ENCODE results near the gene GLS. TPM values are rescaled to one million over a fixed set of nuclear protein-coding genes. Genes with fewer than 3 reads are reported as not detected.
"Not testable (repeated sequence)": the region's sequence is repeated elsewhere in the genome, so short reads cannot be mapped to it uniquely, and the experiment has no call there.

GLS gene
- total and polyA plus RNA-seq, 4 donors, result 59.4 to 425 (median 227) TPM

GRCh38 chr2:190849774-190850173 lies 30.8 kb upstream of the GLS start:
- intact Hi-C loops (cut with DNase I), result loop anchor here (5.0 kb wide), 2 partner anchors 38 to 163 kb away; partner anchors contain the start of gene STAT1 (in 1 of the 2)
- DNase-seq (peak; percentile 72 to 82), ATAC-seq (ENCODE audit: low FRiP score) (no peak)
- 29 to 33% methylated on average over 2 of the region's 2 CpGs for WGBS, 2 donors
- Histone ChIP-seq H3K36me3 (ENCODE audit: control insufficient read depth in 1 of 2, insufficient read depth in 2 of 2, low read length in 1 of 2) (no peaks in the 10 kb centered on the region), H3K9me3 (ENCODE audit: control insufficient read depth, low read length) (no peaks in the 10 kb centered on the region), H3K27me3 (ENCODE audit: control insufficient read depth in 1 of 2, insufficient read depth in 2 of 2, low read length in 1 of 2) (no peaks in the 10 kb centered on the region), H3K27ac (ENCODE audit: low read depth in 1 of 2, low read length in 2 of 2) (no peak overlapping the region), H3K4me1 (ENCODE audit: control insufficient read depth in 1 of 2, insufficient read depth in 2 of 2, low read length in 2 of 2) (peaks cover 0 to 9% of the 10 kb centered on the region in 2 donors), H3K4me3 (ENCODE audit: low read length in 2 of 2) (no peak overlapping the region)

GRCh38 chr2:190853022-190853421 lies 27.6 kb upstream of the GLS start:
- H3K27me3 ChIP-seq (ENCODE audit: control insufficient read depth in 1 of 2, insufficient read depth in 2 of 2, low read length in 1 of 2); ATAC-seq (ENCODE audit: low FRiP score); H3K9me3 ChIP-seq (ENCODE audit: control insufficient read depth, low read length); H3K36me3 ChIP-seq (ENCODE audit: control insufficient read depth in 1 of 2, insufficient read depth in 2 of 2, low read length in 1 of 2); H3K4me3 ChIP-seq (ENCODE audit: low read length in 2 of 2); H3K27ac ChIP-seq (ENCODE audit: low read depth in 1 of 2, low read length in 2 of 2); DNase-seq: not testable (repeated sequence)
- 84 to 100% methylated on average over 4 of the region's 4 CpGs for WGBS, 2 donors
- intact Hi-C loops (cut with DNase I), result loop anchor here in 1 of 2 donors (5.0 kb wide), 1 partner anchor 34 kb away; no protein-coding TSS in a partner anchor
- peaks cover 0 to 10% of the 10 kb centered on the region in 2 donors for H3K4me1 ChIP-seq (ENCODE audit: control insufficient read depth in 1 of 2, insufficient read depth in 2 of 2, low read length in 2 of 2)

GRCh38 chr2:190853531-190854383 lies 26.9 kb upstream of the GLS start:
- ATAC-seq (ENCODE audit: low FRiP score), result no peak

DNA sequence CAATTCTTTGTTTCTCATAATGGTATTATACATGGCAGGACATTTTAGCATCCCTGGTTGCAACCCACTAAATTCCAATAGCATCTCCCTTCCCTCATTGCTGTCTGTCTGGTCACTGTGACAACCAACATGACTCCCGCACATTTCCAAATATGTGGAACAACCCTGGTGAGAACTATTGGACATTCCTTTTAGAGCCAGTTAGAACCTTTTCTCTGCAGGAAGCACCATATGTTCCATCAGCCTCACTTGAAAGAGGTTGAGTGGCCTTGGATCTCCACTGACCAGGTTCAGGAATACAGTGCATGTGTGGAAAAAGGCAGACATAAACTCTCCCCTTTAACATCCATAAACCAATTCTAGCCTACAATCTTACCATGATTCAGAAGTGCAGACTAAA lies 25.9 kb upstream of the GLS start:
- Histone ChIP-seq H3K27ac (ENCODE audit: low read depth in 1 of 2, low read length in 2 of 2) (peak overlapping the region in 1 of 2 donors; percentile 33), H3K36me3 (ENCODE audit: control insufficient read depth in 1 of 2, insufficient read depth in 2 of 2, low read length in 1 of 2) (no peaks in the 10 kb centered on the region), H3K27me3 (ENCODE audit: control insufficient read depth in 1 of 2, insufficient read depth in 2 of 2, low read length in 1 of 2) (no peaks in the 10 kb centered on the region), H3K4me3 (ENCODE audit: low read length in 2 of 2) (no peak overlapping the region), H3K4me1 (ENCODE audit: control insufficient read depth in 1 of 2, insufficient read depth in 2 of 2, low read length in 2 of 2) (peaks cover 2 to 12% of the 10 kb centered on the region in 2 donors), H3K9me3 (ENCODE audit: control insufficient read depth, low read length) (no peaks in the 10 kb centered on the region)
- intact Hi-C loops (cut with DNase I), result loop anchor here in 1 of 2 donors (5.0 kb wide), 1 partner anchor 33 kb away; no protein-coding TSS in a partner anchor
- DNase-seq (no peak), ATAC-seq (ENCODE audit: low FRiP score) (no peak)
- WGBS, 2 donors, result 78 to 81% methylated on average over 1 of the region's 1 CpG

More at GRCh38 chr2:190853531-190854383, 26.9 kb upstream of the GLS start:
- no peaks in the 10 kb centered on the region for H3K27me3 ChIP-seq (ENCODE audit: control insufficient read depth in 1 of 2, insufficient read depth in 2 of 2, low read length in 1 of 2)
- no peak overlapping the region for H3K27ac ChIP-seq (ENCODE audit: low read depth in 1 of 2, low read length in 2 of 2)
- DNase-seq, result no peak
- no peaks in the 10 kb centered on the region for H3K9me3 ChIP-seq (ENCODE audit: control insufficient read depth, low read length)
- intact Hi-C loops (cut with DNase I), result loop anchor here in 1 of 2 donors (5.0 kb wide), 1 partner anchor 34 kb away; no protein-coding TSS in a partner anchor
- H3K4me3 ChIP-seq (ENCODE audit: low read length in 2 of 2), result no peak overlapping the region
- no peaks in the 10 kb centered on the region for H3K36me3 ChIP-seq (ENCODE audit: control insufficient read depth in 1 of 2, insufficient read depth in 2 of 2, low read length in 1 of 2)
- peaks cover 0 to 10% of the 10 kb centered on the region in 2 donors for H3K4me1 ChIP-seq (ENCODE audit: control insufficient read depth in 1 of 2, insufficient read depth in 2 of 2, low read length in 2 of 2)
- 4 to 5% methylated on average over 2 of the region's 2 CpGs for WGBS, 2 donors

GRCh38 chr2:190855245-190855644 lies 25.4 kb upstream of the GLS start:
- 95 to 97% methylated on average over 4 of the region's 4 CpGs for WGBS, 2 donors
- ATAC-seq (ENCODE audit: low FRiP score) (no peak), DNase-seq (no peak)
- intact Hi-C loops (cut with DNase I), result no loop called here
- no peak overlapping the region for H3K4me3 ChIP-seq (ENCODE audit: low read length in 2 of 2)
- H3K27ac ChIP-seq (ENCODE audit: low read depth in 1 of 2, low read length in 2 of 2), result no peak overlapping the region
- no peaks in the 10 kb centered on the region for H3K9me3 ChIP-seq (ENCODE audit: control insufficient read depth, low read length)
- H3K27me3 ChIP-seq (ENCODE audit: control insufficient read depth in 1 of 2, insufficient read depth in 2 of 2, low read length in 1 of 2), result no peaks in the 10 kb centered on the region
- H3K36me3 ChIP-seq (ENCODE audit: control insufficient read depth in 1 of 2, insufficient read depth in 2 of 2, low read length in 1 of 2), result no peaks in the 10 kb centered on the region
- peaks cover 5 to 15% of the 10 kb centered on the region in 2 donors for H3K4me1 ChIP-seq (ENCODE audit: control insufficient read depth in 1 of 2, insufficient read depth in 2 of 2, low read length in 2 of 2)

DNA sequence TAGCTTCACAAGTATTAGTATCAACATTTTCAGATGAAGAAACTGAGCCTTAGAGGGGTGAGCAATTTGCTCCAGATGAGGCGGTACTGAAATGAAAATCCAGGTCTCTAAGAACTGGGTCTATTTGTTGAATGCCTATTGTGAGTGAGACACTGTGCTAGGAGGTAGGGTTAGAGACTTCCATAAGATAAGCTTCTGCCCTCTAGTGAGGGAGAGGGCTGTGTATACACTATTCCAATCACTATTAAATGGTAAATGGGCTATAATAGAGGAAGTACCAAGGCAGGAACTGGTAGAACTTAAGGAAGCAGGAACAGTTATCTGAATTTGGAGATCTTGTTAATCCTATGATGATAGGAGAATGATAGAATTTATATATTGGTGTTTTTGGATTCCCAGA lies 23.6 kb upstream of the GLS start:
- 99 to 100% methylated on average over 1 of the region's 1 CpG for WGBS, 2 donors

GRCh38 chr2:190858817-190859216 lies 21.8 kb upstream of the GLS start:
- peak overlapping the region in 1 of 2 donors; percentile 20 for H3K4me3 ChIP-seq (ENCODE audit: low read length in 2 of 2)
- peak overlapping the region in 1 of 2 donors; percentile 82 for H3K27ac ChIP-seq (ENCODE audit: low read depth in 1 of 2, low read length in 2 of 2)
- WGBS, 2 donors, result 7 to 13% methylated on average over 6 of the region's 6 CpGs
- no peaks in the 10 kb centered on the region for H3K27me3 ChIP-seq (ENCODE audit: control insufficient read depth in 1 of 2, insufficient read depth in 2 of 2, low read length in 1 of 2)
- ATAC-seq (ENCODE audit: low FRiP score) (no peak), DNase-seq (no peak)
- intact Hi-C loops (cut with DNase I), result no loop called here
- H3K4me1 ChIP-seq (ENCODE audit: control insufficient read depth in 1 of 2, insufficient read depth in 2 of 2, low read length in 2 of 2), result peaks cover 6 to 21% of the 10 kb centered on the region in 2 donors
- H3K9me3 ChIP-seq (ENCODE audit: control insufficient read depth, low read length), result no peaks in the 10 kb centered on the region
- no peaks in the 10 kb centered on the region for H3K36me3 ChIP-seq (ENCODE audit: control insufficient read depth in 1 of 2, insufficient read depth in 2 of 2, low read length in 1 of 2)

More for the DNA sequence above, 23.6 kb upstream of the GLS start:
- H3K4me1 ChIP-seq (ENCODE audit: control insufficient read depth in 1 of 2, insufficient read depth in 2 of 2, low read length in 2 of 2), result peaks cover 6 to 16% of the 10 kb centered on the region in 2 donors
- no peak overlapping the region for H3K27ac ChIP-seq (ENCODE audit: low read depth in 1 of 2, low read length in 2 of 2)
- no peaks in the 10 kb centered on the region for H3K9me3 ChIP-seq (ENCODE audit: control insufficient read depth, low read length)
- intact Hi-C loops (cut with DNase I), result no loop called here
- no peaks in the 10 kb centered on the region for H3K36me3 ChIP-seq (ENCODE audit: control insufficient read depth in 1 of 2, insufficient read depth in 2 of 2, low read length in 1 of 2)
- no peak overlapping the region for H3K4me3 ChIP-seq (ENCODE audit: low read length in 2 of 2)
- no peaks in the 10 kb centered on the region for H3K27me3 ChIP-seq (ENCODE audit: control insufficient read depth in 1 of 2, insufficient read depth in 2 of 2, low read length in 1 of 2)
- ATAC-seq (ENCODE audit: low FRiP score) (no peak), DNase-seq (no peak)

GRCh38 chr2:190859347-190860297 lies 21.0 kb upstream of the GLS start:
- H3K4me1 ChIP-seq (ENCODE audit: control insufficient read depth in 1 of 2, insufficient read depth in 2 of 2, low read length in 2 of 2), result peaks cover 6 to 17% of the 10 kb centered on the region in 2 donors
- H3K9me3 ChIP-seq (ENCODE audit: control insufficient read depth, low read length), result no peaks in the 10 kb centered on the region
- intact Hi-C loops (cut with DNase I), result no loop called here
- peak overlapping the region; percentile 31 to 99 for H3K27ac ChIP-seq (ENCODE audit: low read depth in 1 of 2, low read length in 2 of 2)
- DNase-seq, result peak in 1 of 2 donors; percentile 55
- peak; percentile 34 for ATAC-seq (ENCODE audit: low FRiP score)
- WGBS, 2 donors, result 6 to 10% methylated on average over 6 of the region's 6 CpGs
- H3K36me3 ChIP-seq (ENCODE audit: control insufficient read depth in 1 of 2, insufficient read depth in 2 of 2, low read length in 1 of 2), result no peaks in the 10 kb centered on the region
- no peaks in the 10 kb centered on the region for H3K27me3 ChIP-seq (ENCODE audit: control insufficient read depth in 1 of 2, insufficient read depth in 2 of 2, low read length in 1 of 2)
- peak overlapping the region in 1 of 2 donors; percentile 41 for H3K4me3 ChIP-seq (ENCODE audit: low read length in 2 of 2)
